K562 (cell line): ENCODE data around the gene NT5C3B.

ENCODE experiments used
- BMI1 ChIP-seq: fragments of 150-350 bp; IDR thresholded peaks from 2 replicates; pipeline ENCODE4 v1.6.1; 2014; ENCODE audit warnings: low read length
- CTCF ChIP-seq, 3 experiments: IDR thresholded peaks in 2 of 3; conservative IDR thresholded peaks in 1 of 3; 2 replicates each; pipeline ENCODE4 v1.5.1; 2011 to 2012; ENCODE audit warnings: low read length in 3 of 3, mild to moderate bottlenecking in 3 of 3, control low read depth in 2 of 3, improper control_type of control experiment in 1 of 3, inconsistent platforms in 1 of 3, low read depth in 1 of 3, mixed read lengths in 1 of 3, moderate library complexity in 1 of 3; ENCODE audit not compliant: insufficient read depth in 2 of 3
- MTA1 ChIP-seq: fragments of 450-650 bp; IDR thresholded peaks from 2 replicates; pipeline ENCODE4 v1.6.1; 2017; ENCODE audit warnings: borderline replicate concordance
- NR2C2 ChIP-seq, 2 experiments: fragments of 200-800 bp in 1 of 2; sonication (Bioruptor generic) in 1 of 2; sonication (generic) in 1 of 2; formaldehyde crosslinking in 1 of 2; IDR thresholded peaks; 2 replicates each; pipeline versions ENCODE4 v1.6.1 to v1.8.0; 2016 to 2022; ENCODE audit warnings: mild to moderate bottlenecking in 1 of 2, missing compliant biosample characterization in 1 of 2, missing genetic modification characterization in 1 of 2, missing genetic modification reagents in 1 of 2
- POLR2A ChIP-seq: fragments of 450-650 bp; conservative IDR thresholded peaks from 2 replicates; pipeline ENCODE4 v1.6.1; 2016
- TCF7 ChIP-seq: sonication (generic); IDR thresholded peaks from 2 replicates; pipeline ENCODE4 v1.6.1; 2016; ENCODE audit warnings: antibody characterized with exemption, borderline replicate concordance
- ZC3H4 ChIP-seq: sonication (generic); formaldehyde crosslinking; IDR thresholded peaks from 2 replicates; pipeline ENCODE4 v1.9.0; 2021; ENCODE audit warnings: missing genetic modification reagents, borderline replicate concordance
- TF ChIP-seq, protein P1 (sequence below): fragments of 150-350 bp; conservative IDR thresholded peaks from 2 replicates; pipeline ENCODE4 v1.6.1; 2014; ENCODE audit warnings: low read length
- TF ChIP-seq, protein P2 (sequence below), 2 experiments: fragments of 450-650 bp; formaldehyde crosslinking in 1 of 2; IDR thresholded peaks; 2 replicates each; pipeline versions ENCODE4 v1.4.0 to v1.6.1; 2014 to 2020; ENCODE audit warnings: mild to moderate bottlenecking in 2 of 2, borderline replicate concordance in 1 of 2, low read depth in 1 of 2
- TF ChIP-seq, protein P3 (sequence below): sonication (generic); formaldehyde crosslinking; IDR thresholded peaks from 2 replicates; pipeline ENCODE4 v1.8.1; 2022; ENCODE audit warnings: missing genetic modification reagents
- TF ChIP-seq, protein P4 (sequence below): sonication (generic); formaldehyde crosslinking; IDR thresholded peaks from 2 replicates; pipeline ENCODE4 v1.8.0; 2022; ENCODE audit warnings: missing genetic modification reagents, mild to moderate bottlenecking, moderate library complexity, borderline replicate concordance
- TF ChIP-seq, protein P5 (sequence below): sonication (generic); formaldehyde crosslinking; IDR thresholded peaks from 2 replicates; pipeline ENCODE4 v1.8.1; 2023; ENCODE audit warnings: mild to moderate bottlenecking, missing genetic modification reagents

DNA sequence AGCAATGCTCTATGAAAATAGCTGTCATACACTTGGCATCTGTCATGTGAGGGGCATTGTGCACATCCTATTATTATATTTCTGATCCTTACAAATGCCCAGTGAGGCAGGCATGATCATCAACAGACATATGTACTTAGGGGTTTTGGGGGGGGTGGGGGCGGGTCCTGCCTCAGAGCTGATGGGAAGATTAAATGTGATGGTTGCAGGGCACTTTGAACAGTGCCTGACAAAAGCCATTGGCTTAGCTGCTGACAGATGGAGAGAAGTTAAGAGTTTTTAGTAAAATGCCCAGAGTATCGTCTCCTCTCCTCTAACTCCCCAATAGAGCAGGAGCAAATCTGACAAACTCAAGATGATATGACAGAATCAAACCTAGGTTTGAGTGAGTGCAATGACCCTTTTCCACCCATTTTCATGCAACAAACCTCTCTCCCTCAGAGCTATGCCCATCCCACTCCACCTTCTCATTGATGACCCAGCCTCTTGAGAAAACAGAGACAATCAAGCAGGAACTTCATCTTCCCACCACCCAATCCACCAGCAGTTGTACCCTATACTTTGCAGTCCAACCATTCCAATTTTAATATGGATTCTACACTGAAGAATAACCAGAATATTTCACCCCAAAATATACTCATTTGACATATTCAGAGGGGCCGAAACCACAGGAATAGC lies 24.4 kb upstream of the NT5C3B start:
- TF ChIP-seq, protein P1, sequence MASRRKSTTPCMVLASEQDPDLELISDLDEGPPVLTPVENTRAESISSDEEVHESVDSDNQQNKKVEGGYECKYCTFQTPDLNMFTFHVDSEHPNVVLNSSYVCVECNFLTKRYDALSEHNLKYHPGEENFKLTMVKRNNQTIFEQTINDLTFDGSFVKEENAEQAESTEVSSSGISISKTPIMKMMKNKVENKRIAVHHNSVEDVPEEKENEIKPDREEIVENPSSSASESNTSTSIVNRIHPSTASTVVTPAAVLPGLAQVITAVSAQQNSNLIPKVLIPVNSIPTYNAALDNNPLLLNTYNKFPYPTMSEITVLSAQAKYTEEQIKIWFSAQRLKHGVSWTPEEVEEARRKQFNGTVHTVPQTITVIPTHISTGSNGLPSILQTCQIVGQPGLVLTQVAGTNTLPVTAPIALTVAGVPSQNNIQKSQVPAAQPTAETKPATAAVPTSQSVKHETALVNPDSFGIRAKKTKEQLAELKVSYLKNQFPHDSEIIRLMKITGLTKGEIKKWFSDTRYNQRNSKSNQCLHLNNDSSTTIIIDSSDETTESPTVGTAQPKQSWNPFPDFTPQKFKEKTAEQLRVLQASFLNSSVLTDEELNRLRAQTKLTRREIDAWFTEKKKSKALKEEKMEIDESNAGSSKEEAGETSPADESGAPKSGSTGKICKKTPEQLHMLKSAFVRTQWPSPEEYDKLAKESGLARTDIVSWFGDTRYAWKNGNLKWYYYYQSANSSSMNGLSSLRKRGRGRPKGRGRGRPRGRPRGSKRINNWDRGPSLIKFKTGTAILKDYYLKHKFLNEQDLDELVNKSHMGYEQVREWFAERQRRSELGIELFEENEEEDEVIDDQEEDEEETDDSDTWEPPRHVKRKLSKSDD = no peak
- no peak for TF ChIP-seq TCF7
- TF ChIP-seq, protein P2, sequence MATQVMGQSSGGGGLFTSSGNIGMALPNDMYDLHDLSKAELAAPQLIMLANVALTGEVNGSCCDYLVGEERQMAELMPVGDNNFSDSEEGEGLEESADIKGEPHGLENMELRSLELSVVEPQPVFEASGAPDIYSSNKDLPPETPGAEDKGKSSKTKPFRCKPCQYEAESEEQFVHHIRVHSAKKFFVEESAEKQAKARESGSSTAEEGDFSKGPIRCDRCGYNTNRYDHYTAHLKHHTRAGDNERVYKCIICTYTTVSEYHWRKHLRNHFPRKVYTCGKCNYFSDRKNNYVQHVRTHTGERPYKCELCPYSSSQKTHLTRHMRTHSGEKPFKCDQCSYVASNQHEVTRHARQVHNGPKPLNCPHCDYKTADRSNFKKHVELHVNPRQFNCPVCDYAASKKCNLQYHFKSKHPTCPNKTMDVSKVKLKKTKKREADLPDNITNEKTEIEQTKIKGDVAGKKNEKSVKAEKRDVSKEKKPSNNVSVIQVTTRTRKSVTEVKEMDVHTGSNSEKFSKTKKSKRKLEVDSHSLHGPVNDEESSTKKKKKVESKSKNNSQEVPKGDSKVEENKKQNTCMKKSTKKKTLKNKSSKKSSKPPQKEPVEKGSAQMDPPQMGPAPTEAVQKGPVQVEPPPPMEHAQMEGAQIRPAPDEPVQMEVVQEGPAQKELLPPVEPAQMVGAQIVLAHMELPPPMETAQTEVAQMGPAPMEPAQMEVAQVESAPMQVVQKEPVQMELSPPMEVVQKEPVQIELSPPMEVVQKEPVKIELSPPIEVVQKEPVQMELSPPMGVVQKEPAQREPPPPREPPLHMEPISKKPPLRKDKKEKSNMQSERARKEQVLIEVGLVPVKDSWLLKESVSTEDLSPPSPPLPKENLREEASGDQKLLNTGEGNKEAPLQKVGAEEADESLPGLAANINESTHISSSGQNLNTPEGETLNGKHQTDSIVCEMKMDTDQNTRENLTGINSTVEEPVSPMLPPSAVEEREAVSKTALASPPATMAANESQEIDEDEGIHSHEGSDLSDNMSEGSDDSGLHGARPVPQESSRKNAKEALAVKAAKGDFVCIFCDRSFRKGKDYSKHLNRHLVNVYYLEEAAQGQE (IDR thresholded peaks at IDR 0.05; ENCODE audit: borderline replicate concordance) = no peak
- TF ChIP-seq, protein P2 (CRISPR knock-in tag; IDR thresholded peaks at IDR 0.05; ENCODE audit: low read depth) = no peak
- TF ChIP-seq, protein P3, sequence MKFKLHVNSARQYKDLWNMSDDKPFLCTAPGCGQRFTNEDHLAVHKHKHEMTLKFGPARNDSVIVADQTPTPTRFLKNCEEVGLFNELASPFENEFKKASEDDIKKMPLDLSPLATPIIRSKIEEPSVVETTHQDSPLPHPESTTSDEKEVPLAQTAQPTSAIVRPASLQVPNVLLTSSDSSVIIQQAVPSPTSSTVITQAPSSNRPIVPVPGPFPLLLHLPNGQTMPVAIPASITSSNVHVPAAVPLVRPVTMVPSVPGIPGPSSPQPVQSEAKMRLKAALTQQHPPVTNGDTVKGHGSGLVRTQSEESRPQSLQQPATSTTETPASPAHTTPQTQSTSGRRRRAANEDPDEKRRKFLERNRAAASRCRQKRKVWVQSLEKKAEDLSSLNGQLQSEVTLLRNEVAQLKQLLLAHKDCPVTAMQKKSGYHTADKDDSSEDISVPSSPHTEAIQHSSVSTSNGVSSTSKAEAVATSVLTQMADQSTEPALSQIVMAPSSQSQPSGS (CRISPR knock-in tag) = no peak
- TF ChIP-seq, protein P4, sequence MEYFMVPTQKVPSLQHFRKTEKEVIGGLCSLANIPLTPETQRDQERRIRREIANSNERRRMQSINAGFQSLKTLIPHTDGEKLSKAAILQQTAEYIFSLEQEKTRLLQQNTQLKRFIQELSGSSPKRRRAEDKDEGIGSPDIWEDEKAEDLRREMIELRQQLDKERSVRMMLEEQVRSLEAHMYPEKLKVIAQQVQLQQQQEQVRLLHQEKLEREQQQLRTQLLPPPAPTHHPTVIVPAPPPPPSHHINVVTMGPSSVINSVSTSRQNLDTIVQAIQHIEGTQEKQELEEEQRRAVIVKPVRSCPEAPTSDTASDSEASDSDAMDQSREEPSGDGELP (CRISPR knock-in tag) = no peak
- no peak for TF ChIP-seq CTCF (IDR thresholded peaks at IDR 0.05 in 2 of 3, conservative IDR thresholded peaks at IDR 0.05 in 1 of 3; ENCODE audit: insufficient read depth in 2 of 3, low read depth in 1 of 3, low read length in 3 of 3)
- no peak for TF ChIP-seq MTA1
- no peak for TF ChIP-seq NR2C2 (CRISPR knock-in tag; IDR thresholded peaks at IDR 0.05)
- TF ChIP-seq NR2C2 (tag; IDR thresholded peaks at IDR 0.05) = no peak
- no peak for TF ChIP-seq BMI1
- TF ChIP-seq, protein P5, sequence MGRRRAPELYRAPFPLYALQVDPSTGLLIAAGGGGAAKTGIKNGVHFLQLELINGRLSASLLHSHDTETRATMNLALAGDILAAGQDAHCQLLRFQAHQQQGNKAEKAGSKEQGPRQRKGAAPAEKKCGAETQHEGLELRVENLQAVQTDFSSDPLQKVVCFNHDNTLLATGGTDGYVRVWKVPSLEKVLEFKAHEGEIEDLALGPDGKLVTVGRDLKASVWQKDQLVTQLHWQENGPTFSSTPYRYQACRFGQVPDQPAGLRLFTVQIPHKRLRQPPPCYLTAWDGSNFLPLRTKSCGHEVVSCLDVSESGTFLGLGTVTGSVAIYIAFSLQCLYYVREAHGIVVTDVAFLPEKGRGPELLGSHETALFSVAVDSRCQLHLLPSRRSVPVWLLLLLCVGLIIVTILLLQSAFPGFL (CRISPR knock-in tag) = no peak
- no peak for TF ChIP-seq POLR2A
- TF ChIP-seq ZC3H4 (CRISPR knock-in tag) = no peak
